CD4-positive, alpha-beta T cell (primary cell): Measurements from ENCODE around the gene ASCC2. TPM values are rescaled to one million over a fixed set of nuclear protein-coding genes. Genes with fewer than 3 reads are reported as not detected.

Source experiments
- ATAC-seq: fragments of 200-7000 bp; cut with Tn5 transposase; one replicate; pipeline ENCODE4 v1.10.0; 2022; ENCODE audit warnings: mild to moderate bottlenecking; ENCODE audit not compliant: poor library complexity
- CTCF ChIA-PET: fragments of 350-600 bp; sonication (Branson Sonifier 250); formaldehyde crosslinking; loops from one replicate; lab custom pipeline; 2021; ENCODE audit warnings: antibody characterized with exemption, inconsistent platforms; lab: Charles Lee
- POLR2A ChIA-PET: fragments of 350-600 bp; sonication (Branson Sonifier 250); formaldehyde crosslinking; loops from one replicate; lab custom pipeline; 2021; ENCODE audit warnings: antibody characterized with exemption, inconsistent platforms; lab: Charles Lee
- DNase-seq, 14 experiments: peaks; one replicate each; pipeline ENCODE4 v3.0.0-alpha.2; 2013 to 2020; ENCODE audit warnings: mixed read lengths in 2 of 14
- H3K27ac ChIP-seq, 2 donors: one replicate each; pipeline versions ENCODE4 v1.5.1 to v1.7.0; 2013; ENCODE audit warnings: low read length in 2 of 2, low read depth in 1 of 2, mild to moderate bottlenecking in 1 of 2
- H3K27me3 ChIP-seq, 2 experiments: 1 replicate in 1 of 2; 2 replicates in 1 of 2; pipeline versions ENCODE4 v1.6.1 to v1.7.0; 2013; ENCODE audit warnings: low read length in 2 of 2, control low read depth in 1 of 2, mild to moderate bottlenecking in 1 of 2, moderate library complexity in 1 of 2; ENCODE audit not compliant: insufficient read depth in 2 of 2, control insufficient read depth in 1 of 2
- H3K36me3 ChIP-seq: one replicate; pipeline ENCODE4 v1.6.1; 2013; ENCODE audit warnings: low read length, control low read depth; ENCODE audit not compliant: insufficient read depth
- H3K4me1 ChIP-seq: one replicate; pipeline ENCODE4 v1.6.1; 2013; ENCODE audit warnings: low read length, control low read depth; ENCODE audit not compliant: insufficient read depth
- H3K4me3 ChIP-seq: one replicate; pipeline ENCODE4 v1.5.1; 2013; ENCODE audit warnings: mild to moderate bottlenecking, low read length, moderate library complexity
- H3K9me3 ChIP-seq, 2 experiments: 1 replicate in 1 of 2; 2 replicates in 1 of 2; pipeline versions ENCODE4 v1.6.1 to v1.7.0; 2013; ENCODE audit warnings: low read length in 2 of 2, mild to moderate bottlenecking in 2 of 2, control low read depth in 1 of 2, moderate library complexity in 1 of 2; ENCODE audit not compliant: control insufficient read depth in 1 of 2, insufficient read depth in 1 of 2
- H3K27ac Mint-ChIP-seq: one replicate; pipeline ENCODE4 v1.8.0; 2020; ENCODE audit warnings: mixed read lengths
- H3K27me3 Mint-ChIP-seq: one replicate; pipeline ENCODE4 v1.8.0; 2021; ENCODE audit warnings: mixed read lengths
- H3K36me3 Mint-ChIP-seq: one replicate; pipeline ENCODE4 v1.8.0; 2021; ENCODE audit warnings: low read depth, mixed read lengths
- H3K4me1 Mint-ChIP-seq: one replicate; pipeline ENCODE4 v1.8.0; 2021; ENCODE audit warnings: low read depth, mixed read lengths
- H3K4me3 Mint-ChIP-seq: one replicate; pipeline ENCODE4 v1.8.0; 2020; ENCODE audit warnings: mild to moderate bottlenecking, mixed read lengths
- H3K9me3 Mint-ChIP-seq: one replicate; pipeline ENCODE4 v1.8.0; 2020; ENCODE audit warnings: mixed read lengths
- intact Hi-C, 2 experiments: fragments of 100-400 bp; cut with DNase I in 1 of 2; cut with micrococcal nuclease in 1 of 2; formaldehyde crosslinking; loops; one replicate each; pipeline versions ENCODE4 v1.15.1 to v1.9.0; 2023 to 2025; cut with DNase I, micrococcal nuclease
- total RNA-seq, 174 experiments: library from RNA in 2 of 174; stranded (reverse) in 2 of 174; gene quantifications; one replicate each; pipeline ENCODE4 v1.2.3 and lab custom pipeline; 2021 to 2026
- TF ChIP-seq, protein P1 (sequence below): fragments of 200-600 bp; IDR thresholded peaks from one replicate; pipeline ENCODE4 v1.8.0; 2022; ENCODE audit warnings: antibody characterized with exemption, mild to moderate bottlenecking

Gene ASCC2
- total RNA-seq, 2 experiments from 2014 or later: 67.1 to 68.3 TPM

DNA sequence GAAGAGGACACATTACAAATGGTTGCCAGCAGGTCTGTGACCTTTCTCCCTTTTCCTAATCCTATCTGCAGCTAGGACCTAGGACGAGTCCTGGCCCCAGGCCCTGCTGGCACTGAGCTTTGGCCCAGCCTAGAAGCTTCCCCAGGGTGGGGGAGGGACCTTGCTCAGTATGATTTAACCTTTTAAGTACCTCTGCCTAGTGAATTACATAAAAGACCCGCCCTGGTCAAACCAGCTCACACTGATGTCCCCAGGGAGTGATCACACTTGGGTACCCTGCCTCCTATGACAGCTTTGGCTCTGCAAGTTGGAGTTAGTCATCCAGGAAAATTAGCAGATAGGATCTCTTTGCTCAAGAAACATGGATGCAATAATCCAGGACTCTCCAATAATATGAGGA, 21.9 kb downstream of the ASCC2 start:
- H3K27me3 Mint-ChIP-seq: no peaks in the 10 kb centered on the region
- H3K4me3 ChIP-seq: no peak overlapping the region
- H3K4me1 ChIP-seq: no peaks in the 10 kb centered on the region
- no peak overlapping the region for H3K27ac ChIP-seq
- no peak for DNase-seq
- H3K27me3 ChIP-seq: no peaks in the 10 kb centered on the region
- peaks cover 74% of the 10 kb centered on the region for H3K36me3 ChIP-seq
- no peak overlapping the region for H3K27ac Mint-ChIP-seq
- POLR2A ChIA-PET: no interaction called here
- CTCF ChIA-PET: no interaction called here
- no peaks in the 10 kb centered on the region for H3K9me3 Mint-ChIP-seq
- no peaks in the 10 kb centered on the region for H3K9me3 ChIP-seq
- no peaks in the 10 kb centered on the region for H3K4me1 Mint-ChIP-seq
- H3K4me3 Mint-ChIP-seq: no peak overlapping the region
- intact Hi-C loops: no loop called here
- peaks cover 87% of the 10 kb centered on the region for H3K36me3 Mint-ChIP-seq
- no peak for ATAC-seq
- TF ChIP-seq, protein P1, sequence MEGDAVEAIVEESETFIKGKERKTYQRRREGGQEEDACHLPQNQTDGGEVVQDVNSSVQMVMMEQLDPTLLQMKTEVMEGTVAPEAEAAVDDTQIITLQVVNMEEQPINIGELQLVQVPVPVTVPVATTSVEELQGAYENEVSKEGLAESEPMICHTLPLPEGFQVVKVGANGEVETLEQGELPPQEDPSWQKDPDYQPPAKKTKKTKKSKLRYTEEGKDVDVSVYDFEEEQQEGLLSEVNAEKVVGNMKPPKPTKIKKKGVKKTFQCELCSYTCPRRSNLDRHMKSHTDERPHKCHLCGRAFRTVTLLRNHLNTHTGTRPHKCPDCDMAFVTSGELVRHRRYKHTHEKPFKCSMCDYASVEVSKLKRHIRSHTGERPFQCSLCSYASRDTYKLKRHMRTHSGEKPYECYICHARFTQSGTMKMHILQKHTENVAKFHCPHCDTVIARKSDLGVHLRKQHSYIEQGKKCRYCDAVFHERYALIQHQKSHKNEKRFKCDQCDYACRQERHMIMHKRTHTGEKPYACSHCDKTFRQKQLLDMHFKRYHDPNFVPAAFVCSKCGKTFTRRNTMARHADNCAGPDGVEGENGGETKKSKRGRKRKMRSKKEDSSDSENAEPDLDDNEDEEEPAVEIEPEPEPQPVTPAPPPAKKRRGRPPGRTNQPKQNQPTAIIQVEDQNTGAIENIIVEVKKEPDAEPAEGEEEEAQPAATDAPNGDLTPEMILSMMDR: no peak

DNA sequence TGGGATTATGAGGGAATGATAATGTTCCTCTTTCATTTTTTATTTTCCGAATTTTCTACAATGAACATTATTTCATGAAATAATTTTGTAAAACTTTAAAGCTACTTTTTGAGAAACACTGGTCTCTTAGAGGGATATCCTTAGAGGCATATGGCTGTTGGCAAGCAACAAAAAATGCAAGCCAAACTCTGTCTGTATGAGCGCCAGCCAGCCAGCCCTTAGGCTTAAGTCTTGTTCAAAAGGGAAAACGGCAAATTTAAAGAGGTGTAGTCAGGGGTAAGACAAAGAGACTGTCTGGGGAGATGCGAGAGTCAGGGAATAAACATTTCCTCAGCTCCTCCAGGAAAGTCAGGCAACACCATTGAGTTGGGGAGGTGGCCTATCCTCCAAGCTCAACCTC, 22.5 kb downstream of the ASCC2 start:
- no peak overlapping the region for H3K27ac ChIP-seq
- Mint-ChIP-seq H3K27me3 (no peaks in the 10 kb centered on the region), H3K36me3 (peaks cover 88% of the 10 kb centered on the region), H3K27ac (no peak overlapping the region), H3K9me3 (no peaks in the 10 kb centered on the region), H3K4me1 (no peaks in the 10 kb centered on the region), H3K4me3 (no peak overlapping the region)
- H3K36me3 ChIP-seq: peaks cover 72% of the 10 kb centered on the region
- no peaks in the 10 kb centered on the region for H3K27me3 ChIP-seq
- DNase-seq (no peak), ATAC-seq (no peak)
- ChIA-PET POLR2A (no interaction called here), CTCF (no interaction called here)
- intact Hi-C loops: no loop called here
- H3K9me3 ChIP-seq: no peaks in the 10 kb centered on the region
- no peak overlapping the region for H3K4me3 ChIP-seq
- TF ChIP-seq, protein P1: no peak
- no peaks in the 10 kb centered on the region for H3K4me1 ChIP-seq

DNA sequence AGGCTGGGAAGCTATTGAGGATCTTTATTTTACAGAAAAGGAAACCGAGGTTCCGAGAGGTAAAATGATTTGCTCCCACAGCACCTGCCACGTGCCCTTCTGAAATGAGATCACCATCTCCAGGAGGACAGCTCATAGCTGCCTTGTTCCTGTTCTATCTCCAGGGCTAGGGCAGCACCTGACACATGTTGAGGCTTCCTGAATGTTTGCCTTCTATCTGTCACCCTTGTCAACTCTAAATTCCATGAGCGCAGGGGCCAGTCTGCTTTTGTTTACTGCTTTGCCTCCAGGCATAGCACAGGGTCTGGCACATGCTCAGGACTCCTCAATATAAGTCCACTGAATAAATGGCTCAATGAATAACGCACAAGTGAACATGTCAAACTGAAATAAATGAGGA, 24.1 kb downstream of the ASCC2 start:
- no peaks in the 10 kb centered on the region for H3K4me1 Mint-ChIP-seq
- H3K4me3 ChIP-seq: no peak overlapping the region
- no peaks in the 10 kb centered on the region for H3K27me3 ChIP-seq
- H3K36me3 ChIP-seq: peaks cover 73% of the 10 kb centered on the region
- ChIA-PET POLR2A (no interaction called here), CTCF (no interaction called here)
- no peaks in the 10 kb centered on the region for H3K9me3 ChIP-seq
- no peak for ATAC-seq
- H3K9me3 Mint-ChIP-seq: no peaks in the 10 kb centered on the region
- TF ChIP-seq, protein P1: no peak
- peaks cover 90% of the 10 kb centered on the region for H3K36me3 Mint-ChIP-seq
- intact Hi-C loops: no loop called here
- H3K27ac Mint-ChIP-seq: no peak overlapping the region
- H3K27ac ChIP-seq: no peak overlapping the region
- no peak overlapping the region for H3K4me3 Mint-ChIP-seq
- H3K27me3 Mint-ChIP-seq: no peaks in the 10 kb centered on the region
- H3K4me1 ChIP-seq: no peaks in the 10 kb centered on the region
- DNase-seq: no peak
